A673 (cell line): Measurements from ENCODE around the gene OR4C45.

Experiments
- EZH2 ChIP-seq: fragments of 200-600 bp; sonication (generic); IDR thresholded peaks from 2 replicates; pipeline ENCODE4 v1.6.1; 2017; ENCODE audit warnings: borderline replicate concordance, low read depth, mild to moderate bottlenecking, mixed read lengths, antibody characterized with exemption, low read length; ENCODE audit not compliant: poor library complexity, severe bottlenecking
- TF ChIP-seq, protein P1 (sequence below): fragments of 300-800, 200-600 bp; sonication (generic); conservative IDR thresholded peaks from 2 replicates; pipeline ENCODE4 v1.5.1; 2017; ENCODE audit warnings: low read depth, mild to moderate bottlenecking, antibody characterized with exemption, low read length, moderate library complexity, mixed read lengths

- no peak for TF ChIP-seq EZH2
- TF ChIP-seq, protein P1, sequence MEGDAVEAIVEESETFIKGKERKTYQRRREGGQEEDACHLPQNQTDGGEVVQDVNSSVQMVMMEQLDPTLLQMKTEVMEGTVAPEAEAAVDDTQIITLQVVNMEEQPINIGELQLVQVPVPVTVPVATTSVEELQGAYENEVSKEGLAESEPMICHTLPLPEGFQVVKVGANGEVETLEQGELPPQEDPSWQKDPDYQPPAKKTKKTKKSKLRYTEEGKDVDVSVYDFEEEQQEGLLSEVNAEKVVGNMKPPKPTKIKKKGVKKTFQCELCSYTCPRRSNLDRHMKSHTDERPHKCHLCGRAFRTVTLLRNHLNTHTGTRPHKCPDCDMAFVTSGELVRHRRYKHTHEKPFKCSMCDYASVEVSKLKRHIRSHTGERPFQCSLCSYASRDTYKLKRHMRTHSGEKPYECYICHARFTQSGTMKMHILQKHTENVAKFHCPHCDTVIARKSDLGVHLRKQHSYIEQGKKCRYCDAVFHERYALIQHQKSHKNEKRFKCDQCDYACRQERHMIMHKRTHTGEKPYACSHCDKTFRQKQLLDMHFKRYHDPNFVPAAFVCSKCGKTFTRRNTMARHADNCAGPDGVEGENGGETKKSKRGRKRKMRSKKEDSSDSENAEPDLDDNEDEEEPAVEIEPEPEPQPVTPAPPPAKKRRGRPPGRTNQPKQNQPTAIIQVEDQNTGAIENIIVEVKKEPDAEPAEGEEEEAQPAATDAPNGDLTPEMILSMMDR: no peak
Observed at GRCh38 chr11:50075856-50076255, 43.2 kb downstream of the OR4C45 start.
